Neural crest cell (in vitro differentiated cells): ENCODE data around the gene SARDH. TPM values are rescaled to one million over a fixed set of nuclear protein-coding genes. Genes with fewer than 3 reads are reported as not detected.

ENCODE experiments used
- DNase-seq: peaks from one replicate; pipeline ENCODE4 v3.0.0; 2021; ENCODE audit warnings: low read depth, mixed read lengths, low spot score
- H3K27ac Mint-ChIP-seq: one replicate; pipeline ENCODE4 v1.8.0; 2021; ENCODE audit warnings: mild to moderate bottlenecking, mixed read lengths; ENCODE audit not compliant: unreplicated experiment
- H3K27me3 Mint-ChIP-seq: 2 replicates; pipeline ENCODE4 v1.8.0; 2021; ENCODE audit warnings: low read depth, mild to moderate bottlenecking, mixed read lengths
- H3K36me3 Mint-ChIP-seq: 2 replicates; pipeline ENCODE4 v1.8.0; 2021; ENCODE audit warnings: low read depth, mild to moderate bottlenecking, mixed read lengths
- H3K4me1 Mint-ChIP-seq: 2 replicates; pipeline ENCODE4 v1.8.0; 2021; ENCODE audit warnings: mixed read lengths
- H3K4me3 Mint-ChIP-seq: one replicate; pipeline ENCODE4 v1.8.0; 2021; ENCODE audit warnings: mild to moderate bottlenecking, mixed read lengths
- H3K9me3 Mint-ChIP-seq: 2 replicates; pipeline ENCODE4 v1.8.0; 2021; ENCODE audit warnings: mixed read lengths
- CTCF ChIP-seq: fragments of 200-600 bp; sonication (generic); conservative IDR thresholded peaks from 2 replicates; pipeline ENCODE4 v1.5.0; 2021; ENCODE audit warnings: antibody characterized with exemption, mild to moderate bottlenecking
- total RNA-seq: library from RNA; stranded (reverse); gene quantifications from 2 replicates; pipeline ENCODE4 v1.2.1, GENCODE V29; 2021

SARDH gene
- total RNA-seq, 1 donor from 2014 or later = 4.5 TPM

GRCh38 chr9:133773889-133774655 is 35.9 kb upstream of the SARDH start:
- Mint-ChIP-seq H3K36me3 (peaks cover 2% of the 10 kb centered on the region), H3K4me3 (no peak overlapping the region), H3K4me1 (no peaks in the 10 kb centered on the region), H3K27me3 (no peaks in the 10 kb centered on the region), H3K9me3 (no peaks in the 10 kb centered on the region), H3K27ac (no peak overlapping the region)
- DNase-seq = no peak
- TF ChIP-seq CTCF = no peak

DNA sequence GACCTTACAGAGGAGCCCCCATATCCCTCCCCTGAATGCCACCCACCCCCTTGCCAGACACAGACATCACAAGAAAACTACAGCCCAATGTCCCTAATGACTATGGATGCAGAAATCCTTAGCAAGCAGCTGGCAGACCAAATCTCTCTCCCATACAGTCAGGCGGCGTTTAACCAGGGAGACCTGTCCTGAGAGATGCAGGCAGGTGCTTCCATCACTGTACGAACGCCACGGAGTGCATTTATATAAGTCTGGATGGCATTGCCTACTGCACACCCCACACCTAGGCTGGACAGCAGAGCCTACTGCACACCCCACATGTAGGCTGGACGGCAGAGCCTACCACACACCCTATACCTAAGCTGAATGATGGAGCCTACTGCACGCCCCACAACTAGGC is 34.4 kb upstream of the SARDH start:
- H3K36me3 Mint-ChIP-seq = peaks cover 9% of the 10 kb centered on the region

GRCh38 chr9:133771486-133772482 is 33.6 kb upstream of the SARDH start:
- peaks cover 17% of the 10 kb centered on the region for H3K36me3 Mint-ChIP-seq
- no peak overlapping the region for H3K27ac Mint-ChIP-seq
- H3K4me3 Mint-ChIP-seq = no peak overlapping the region
- TF ChIP-seq CTCF = no peak
- H3K4me1 Mint-ChIP-seq = no peaks in the 10 kb centered on the region
- H3K27me3 Mint-ChIP-seq = no peaks in the 10 kb centered on the region
- H3K9me3 Mint-ChIP-seq = peaks cover 5% of the 10 kb centered on the region
- DNase-seq = no peak

More for the DNA sequence above, 34.4 kb upstream of the SARDH start:
- H3K27me3 Mint-ChIP-seq = no peaks in the 10 kb centered on the region
- H3K27ac Mint-ChIP-seq = peak overlapping the region; percentile 6
- H3K4me3 Mint-ChIP-seq = no peak overlapping the region
- H3K9me3 Mint-ChIP-seq = peaks cover 2% of the 10 kb centered on the region
- no peak for DNase-seq
- no peaks in the 10 kb centered on the region for H3K4me1 Mint-ChIP-seq
- TF ChIP-seq CTCF = no peak

GRCh38 chr9:133770076-133770777 is 32.1 kb upstream of the SARDH start:
- H3K4me1 Mint-ChIP-seq = no peaks in the 10 kb centered on the region
- TF ChIP-seq CTCF = no peak
- H3K27me3 Mint-ChIP-seq = no peaks in the 10 kb centered on the region
- H3K36me3 Mint-ChIP-seq = peaks cover 30% of the 10 kb centered on the region
- H3K4me3 Mint-ChIP-seq = no peak overlapping the region
- peaks cover 5% of the 10 kb centered on the region for H3K9me3 Mint-ChIP-seq
- no peak for DNase-seq
- no peak overlapping the region for H3K27ac Mint-ChIP-seq

DNA sequence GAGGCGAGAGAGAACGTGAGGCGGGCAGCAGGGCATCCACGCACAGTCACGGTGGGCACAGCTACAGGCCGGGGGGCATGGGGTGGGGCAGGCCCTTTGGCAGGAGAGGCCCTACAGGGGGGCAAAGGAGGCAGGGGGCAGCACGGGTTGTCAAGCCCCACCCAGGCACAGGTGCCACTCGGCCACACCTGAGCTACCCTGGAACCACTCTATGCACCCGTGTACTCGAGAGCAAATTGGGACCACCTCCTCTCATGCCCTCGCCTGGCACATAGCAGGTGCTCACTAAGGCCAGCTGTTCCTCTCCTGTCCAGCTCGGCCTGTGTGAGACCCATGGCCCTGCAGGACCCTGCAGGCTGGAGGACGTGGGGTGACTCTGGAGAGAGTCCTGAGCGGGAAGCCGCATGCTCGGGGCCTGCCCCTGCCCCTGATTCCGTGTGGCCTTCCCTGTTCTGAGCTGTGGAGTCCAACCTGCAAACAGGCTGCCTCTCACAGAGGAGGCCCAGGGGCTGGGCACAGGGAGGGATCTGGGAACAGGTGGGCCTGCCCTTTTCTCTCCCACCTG is 31.4 kb upstream of the SARDH start:
- no peak for TF ChIP-seq CTCF
- H3K4me1 Mint-ChIP-seq = no peaks in the 10 kb centered on the region
- DNase-seq = no peak
- no peak overlapping the region for H3K27ac Mint-ChIP-seq
- H3K27me3 Mint-ChIP-seq = no peaks in the 10 kb centered on the region
- peaks cover 5% of the 10 kb centered on the region for H3K9me3 Mint-ChIP-seq
- no peak overlapping the region for H3K4me3 Mint-ChIP-seq
- H3K36me3 Mint-ChIP-seq = peaks cover 35% of the 10 kb centered on the region
